HepG2 (cell line): ENCODE results near the gene ATG9A.
"Not testable (repeated sequence)": the region's sequence is repeated elsewhere in the genome, so short reads cannot be mapped to it uniquely, and the experiment has no call there.

Experiments used
- CHD4 ChIP-seq: fragments of 200-600 bp; sonication (generic); IDR thresholded peaks from 2 replicates; pipeline ENCODE4 v1.7.0; 2017; ENCODE audit warnings: mild to moderate bottlenecking, low read length, borderline replicate concordance
- DNMT1 ChIP-seq: sonication (generic); formaldehyde crosslinking; IDR thresholded peaks from 2 replicates; pipeline ENCODE4 v1.5.1; 2020; ENCODE audit warnings: mild to moderate bottlenecking, missing genetic modification reagents
- DNMT3B ChIP-seq: conservative IDR thresholded peaks from 2 replicates; pipeline ENCODE4 v1.6.1; 2016; ENCODE audit warnings: missing biosample characterization, control low read depth
- FIP1L1 ChIP-seq: fragments of 200-400 bp; formaldehyde crosslinking; IDR thresholded peaks from 2 replicates; pipeline ENCODE4 v1.6.1; 2018; ENCODE audit warnings: low read depth, mild to moderate bottlenecking, low read length, moderate library complexity, borderline replicate concordance; ENCODE audit not compliant: insufficient read depth
- HDAC2 ChIP-seq: sonication (generic); formaldehyde crosslinking; IDR thresholded peaks from 2 replicates; pipeline ENCODE4 v1.4.0; 2020; ENCODE audit warnings: missing genetic modification reagents
- MAFG ChIP-seq: sonication (generic); formaldehyde crosslinking; IDR thresholded peaks from 2 replicates; pipeline ENCODE4 v1.5.1; 2020; ENCODE audit warnings: mild to moderate bottlenecking, missing genetic modification reagents
- TRAFD1 ChIP-seq: sonication (generic); formaldehyde crosslinking; IDR thresholded peaks from 2 replicates; pipeline ENCODE4 v1.5.1; 2020; ENCODE audit warnings: missing genetic modification reagents, mild to moderate bottlenecking, borderline replicate concordance
- ZFP36 ChIP-seq: fragments of 150-350 bp; IDR thresholded peaks from 2 replicates; pipeline ENCODE4 v1.6.1; 2018; ENCODE audit warnings: borderline replicate concordance, low read length, low read depth; ENCODE audit not compliant: partially characterized antibody
- ZNF597 ChIP-seq: sonication (generic); formaldehyde crosslinking; IDR thresholded peaks from 2 replicates; pipeline ENCODE4 v1.5.0; 2020; ENCODE audit warnings: missing genetic modification reagents
- ZNF619 ChIP-seq: sonication (generic); formaldehyde crosslinking; IDR thresholded peaks from 2 replicates; pipeline ENCODE4 v1.4.0; 2020; ENCODE audit warnings: mild to moderate bottlenecking, missing genetic modification reagents
- TF ChIP-seq, protein P1 (sequence below), 2 experiments: sonication (generic) in 1 of 2; formaldehyde crosslinking in 1 of 2; IDR thresholded peaks; 2 replicates each; pipeline versions ENCODE4 v1.5.1 to v1.6.1; 2011 to 2020; ENCODE audit warnings: borderline replicate concordance in 1 of 2, low read depth in 1 of 2, low read length in 1 of 2, mild to moderate bottlenecking in 1 of 2, missing genetic modification reagents in 1 of 2, moderate library complexity in 1 of 2
- TF ChIP-seq, protein P2 (sequence below): sonication (generic); formaldehyde crosslinking; IDR thresholded peaks from 2 replicates; pipeline ENCODE4 v1.5.0; 2020; ENCODE audit warnings: mild to moderate bottlenecking, missing genetic modification reagents, moderate library complexity

- TF ChIP-seq, protein P1, sequence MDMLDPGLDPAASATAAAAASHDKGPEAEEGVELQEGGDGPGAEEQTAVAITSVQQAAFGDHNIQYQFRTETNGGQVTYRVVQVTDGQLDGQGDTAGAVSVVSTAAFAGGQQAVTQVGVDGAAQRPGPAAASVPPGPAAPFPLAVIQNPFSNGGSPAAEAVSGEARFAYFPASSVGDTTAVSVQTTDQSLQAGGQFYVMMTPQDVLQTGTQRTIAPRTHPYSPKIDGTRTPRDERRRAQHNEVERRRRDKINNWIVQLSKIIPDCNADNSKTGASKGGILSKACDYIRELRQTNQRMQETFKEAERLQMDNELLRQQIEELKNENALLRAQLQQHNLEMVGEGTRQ (IDR thresholded peaks at IDR 0.05; ENCODE audit: low read depth, low read length) = not testable (repeated sequence)
- TF ChIP-seq, protein P1 (CRISPR knock-in tag; IDR thresholded peaks at IDR 0.05; ENCODE audit: borderline replicate concordance) = not testable (repeated sequence)
- TF ChIP-seq CHD4; DNMT3B (CRISPR knock-in tag); ZNF619 (CRISPR knock-in tag); FIP1L1; ZFP36; DNMT1 (CRISPR knock-in tag); HDAC2 (CRISPR knock-in tag); MAFG; TRAFD1 (CRISPR knock-in tag); ZNF597 (CRISPR knock-in tag): not testable (repeated sequence)
- TF ChIP-seq, protein P2, sequence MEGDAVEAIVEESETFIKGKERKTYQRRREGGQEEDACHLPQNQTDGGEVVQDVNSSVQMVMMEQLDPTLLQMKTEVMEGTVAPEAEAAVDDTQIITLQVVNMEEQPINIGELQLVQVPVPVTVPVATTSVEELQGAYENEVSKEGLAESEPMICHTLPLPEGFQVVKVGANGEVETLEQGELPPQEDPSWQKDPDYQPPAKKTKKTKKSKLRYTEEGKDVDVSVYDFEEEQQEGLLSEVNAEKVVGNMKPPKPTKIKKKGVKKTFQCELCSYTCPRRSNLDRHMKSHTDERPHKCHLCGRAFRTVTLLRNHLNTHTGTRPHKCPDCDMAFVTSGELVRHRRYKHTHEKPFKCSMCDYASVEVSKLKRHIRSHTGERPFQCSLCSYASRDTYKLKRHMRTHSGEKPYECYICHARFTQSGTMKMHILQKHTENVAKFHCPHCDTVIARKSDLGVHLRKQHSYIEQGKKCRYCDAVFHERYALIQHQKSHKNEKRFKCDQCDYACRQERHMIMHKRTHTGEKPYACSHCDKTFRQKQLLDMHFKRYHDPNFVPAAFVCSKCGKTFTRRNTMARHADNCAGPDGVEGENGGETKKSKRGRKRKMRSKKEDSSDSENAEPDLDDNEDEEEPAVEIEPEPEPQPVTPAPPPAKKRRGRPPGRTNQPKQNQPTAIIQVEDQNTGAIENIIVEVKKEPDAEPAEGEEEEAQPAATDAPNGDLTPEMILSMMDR (CRISPR knock-in tag) = 0 out of 2 replicates have a peak, but pooled peaks have one; percentile 17
Measured at GRCh38 chr2:219201331-219201730, 28.1 kb downstream of the ATG9A start.
